HG02763 (cell line): ENCODE data around the gene CCDC190.
"Not testable (repeated sequence)": the region's sequence is repeated elsewhere in the genome, so short reads cannot be mapped to it uniquely, and the experiment has no call there.

Experiments
- ATAC-seq: cut with Tn5 transposase; IDR thresholded peaks from one replicate; pipeline ENCODE4 v1.9.1; 2021; ENCODE audit warnings: mild to moderate bottlenecking, moderate library complexity; ENCODE audit not compliant: unreplicated experiment

The CCDC190 gene

GRCh38 chr1:162838863-162839262, 22.1 kb downstream of the CCDC190 start:
- ATAC-seq: no peak

GRCh38 chr1:162835157-162835899, 25.6 kb downstream of the CCDC190 start:
- ATAC-seq: peak; percentile 82

GRCh38 chr1:162832470-162832869, 28.5 kb downstream of the CCDC190 start:
- ATAC-seq: no peak

GRCh38 chr1:162829268-162829667, 31.7 kb downstream of the CCDC190 start:
- ATAC-seq: no peak

- no peak for ATAC-seq
Observed at GRCh38 chr1:162823771-162824525, 37.0 kb downstream of the CCDC190 start.

- ATAC-seq: no peak
Observed at GRCh38 chr1:162823231-162823630, 37.7 kb downstream of the CCDC190 start.

GRCh38 chr1:162822391-162823200, 38.4 kb downstream of the CCDC190 start:
- no peak for ATAC-seq

- ATAC-seq: not testable (repeated sequence)
Observed at GRCh38 chr1:162818666-162819065, 42.3 kb downstream of the CCDC190 start.

GRCh38 chr1:162818136-162818535, 42.8 kb downstream of the CCDC190 start:
- ATAC-seq: not testable (repeated sequence)

GRCh38 chr1:162812357-162812756, 48.6 kb downstream of the CCDC190 start:
- not testable (repeated sequence) for ATAC-seq

- not testable (repeated sequence) for ATAC-seq
Observed at GRCh38 chr1:162807503-162807902, 53.5 kb downstream of the CCDC190 start.
